Measurements from ENCODE around the gene ZC3HAV1L.
"Not testable (repeated sequence)": the region's sequence is repeated elsewhere in the genome, so short reads cannot be mapped to it uniquely, and the experiment has no call there.

ZC3HAV1L gene

GRCh38 chr7:139054101-139054500 is 18.3 kb upstream of the ZC3HAV1L start:
- no peak for DNase-seq (ENCODE audit: low spot score)

GRCh38 chr7:139051655-139052054 is 15.8 kb upstream of the ZC3HAV1L start:
- no peak for DNase-seq (ENCODE audit: low spot score)

- DNase-seq (ENCODE audit: low spot score), result no peak
Observed at GRCh38 chr7:139049936-139050335, 14.1 kb upstream of the ZC3HAV1L start.

DNA sequence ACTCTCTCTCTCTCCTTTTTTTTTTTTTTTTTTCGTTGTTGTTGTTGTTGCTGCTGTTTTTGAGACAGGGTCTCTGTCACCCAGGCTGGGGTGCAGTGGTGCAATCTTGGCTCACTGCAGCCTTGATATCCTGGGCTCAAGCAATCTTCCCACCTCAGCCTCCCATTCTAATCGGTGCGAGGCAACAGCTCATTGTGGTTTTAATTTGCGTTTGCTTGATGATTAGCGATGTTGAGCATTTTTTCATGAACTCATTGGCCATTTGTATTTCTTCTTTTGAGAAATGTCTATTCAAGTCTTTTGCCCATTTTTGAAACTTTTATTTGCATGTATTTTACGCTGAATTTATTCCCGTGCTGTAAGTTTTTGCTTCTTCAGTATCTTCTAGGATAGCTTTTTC is 13.3 kb upstream of the ZC3HAV1L start:
- no peak for DNase-seq (ENCODE audit: low spot score)

DNA sequence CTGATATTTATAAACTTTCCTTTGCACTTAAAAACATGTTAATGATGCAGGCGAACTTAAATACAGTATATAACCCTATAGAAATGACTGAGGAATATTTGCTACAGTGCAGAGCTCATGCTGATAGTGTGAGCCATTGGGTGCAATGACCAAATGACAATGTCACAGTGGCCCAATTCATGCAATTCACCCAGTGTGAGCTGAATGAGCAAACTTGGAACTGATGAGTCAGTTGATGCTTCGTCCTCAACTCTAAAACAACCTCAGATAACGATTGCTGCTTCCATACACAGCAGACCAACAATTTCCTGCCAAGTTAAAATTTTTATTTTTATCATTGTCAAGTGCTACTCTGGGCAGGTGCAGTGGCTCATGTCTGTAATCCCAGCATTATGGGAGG is 12.1 kb upstream of the ZC3HAV1L start:
- no peak for DNase-seq (ENCODE audit: low spot score)

DNA sequence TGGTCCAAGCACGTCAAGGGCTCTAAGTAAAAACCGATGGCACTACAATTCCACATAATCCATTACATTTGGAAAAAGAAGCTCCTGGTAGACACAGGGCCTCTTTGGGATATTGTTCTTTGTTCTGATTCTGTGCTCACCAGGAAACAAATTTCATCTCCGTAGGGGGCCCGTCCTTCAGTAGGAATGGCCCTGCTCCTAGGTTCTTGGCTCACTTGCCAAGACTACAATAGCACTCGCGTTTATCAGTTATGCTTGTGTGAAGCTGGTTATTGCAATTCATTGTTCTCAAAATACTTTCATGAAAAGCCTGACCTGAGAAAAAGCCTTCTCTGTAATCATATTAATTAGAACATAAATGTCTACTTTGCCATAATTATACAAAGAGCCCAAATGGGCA is 10.3 kb upstream of the ZC3HAV1L start:
- DNase-seq (ENCODE audit: low spot score), result no peak

- DNase-seq (ENCODE audit: low spot score), result no peak
Observed at GRCh38 chr7:139044813-139045794, 9.3 kb upstream of the ZC3HAV1L start.

- no peak for DNase-seq (ENCODE audit: low spot score)
Observed at GRCh38 chr7:139043823-139044812, 8.3 kb upstream of the ZC3HAV1L start.

DNA sequence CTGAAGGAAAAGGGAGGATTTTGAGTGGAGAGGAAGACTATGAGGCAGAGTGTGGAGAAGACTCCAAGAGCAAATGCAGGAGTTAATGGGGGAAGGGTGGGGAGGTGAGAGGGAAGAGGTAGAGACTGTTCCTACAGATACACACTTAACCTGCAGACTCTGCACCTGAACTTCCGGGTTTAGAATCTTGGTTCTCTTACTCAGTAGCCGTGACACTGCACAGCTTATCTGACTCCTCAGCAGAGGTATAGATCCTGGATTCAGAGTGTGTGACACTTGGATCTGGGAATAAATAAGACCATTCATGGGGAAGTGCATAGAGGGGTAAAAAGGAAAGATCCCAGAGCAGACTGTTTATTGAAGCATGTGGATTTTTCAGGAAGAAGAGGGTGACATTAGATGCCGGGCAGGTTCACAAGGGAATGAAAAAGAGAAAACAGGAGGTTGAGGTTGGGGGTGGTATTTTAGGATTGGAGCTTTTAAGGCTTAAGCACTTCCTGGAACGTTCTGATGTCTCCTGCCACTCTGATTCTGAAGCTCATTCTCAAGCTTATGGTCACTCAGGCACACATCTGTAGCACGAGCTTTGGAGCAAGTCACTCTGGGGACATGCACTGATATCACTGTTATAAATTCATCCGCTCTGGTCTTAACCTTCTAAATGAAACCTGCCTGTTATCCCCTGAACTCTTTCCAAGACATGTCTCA is 5.7 kb upstream of the ZC3HAV1L start:
- DNase-seq (ENCODE audit: low spot score), result no peak

GRCh38 chr7:139038691-139039090 is 2.8 kb upstream of the ZC3HAV1L start:
- no peak for DNase-seq (ENCODE audit: low spot score)

DNA sequence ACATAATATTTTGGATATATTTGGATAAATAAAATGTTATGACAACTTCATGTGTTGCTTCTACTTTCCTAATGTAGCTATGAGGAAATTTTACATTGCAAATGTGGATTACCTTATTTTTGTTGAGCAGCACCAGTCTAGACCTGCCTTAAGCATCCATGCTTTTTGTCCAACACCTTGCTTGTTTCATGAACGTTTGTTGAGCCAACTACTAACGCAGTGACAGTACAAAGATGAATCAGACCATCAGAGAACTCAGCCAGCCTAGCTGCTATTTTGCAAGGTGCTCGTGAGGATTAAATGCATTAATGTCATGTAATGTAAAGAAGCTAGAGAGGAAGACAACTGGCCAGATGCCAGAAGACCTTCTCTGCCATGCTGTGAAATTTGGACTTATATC is 1.1 kb upstream of the ZC3HAV1L start:
- DNase-seq (ENCODE audit: low spot score), result no peak

DNA sequence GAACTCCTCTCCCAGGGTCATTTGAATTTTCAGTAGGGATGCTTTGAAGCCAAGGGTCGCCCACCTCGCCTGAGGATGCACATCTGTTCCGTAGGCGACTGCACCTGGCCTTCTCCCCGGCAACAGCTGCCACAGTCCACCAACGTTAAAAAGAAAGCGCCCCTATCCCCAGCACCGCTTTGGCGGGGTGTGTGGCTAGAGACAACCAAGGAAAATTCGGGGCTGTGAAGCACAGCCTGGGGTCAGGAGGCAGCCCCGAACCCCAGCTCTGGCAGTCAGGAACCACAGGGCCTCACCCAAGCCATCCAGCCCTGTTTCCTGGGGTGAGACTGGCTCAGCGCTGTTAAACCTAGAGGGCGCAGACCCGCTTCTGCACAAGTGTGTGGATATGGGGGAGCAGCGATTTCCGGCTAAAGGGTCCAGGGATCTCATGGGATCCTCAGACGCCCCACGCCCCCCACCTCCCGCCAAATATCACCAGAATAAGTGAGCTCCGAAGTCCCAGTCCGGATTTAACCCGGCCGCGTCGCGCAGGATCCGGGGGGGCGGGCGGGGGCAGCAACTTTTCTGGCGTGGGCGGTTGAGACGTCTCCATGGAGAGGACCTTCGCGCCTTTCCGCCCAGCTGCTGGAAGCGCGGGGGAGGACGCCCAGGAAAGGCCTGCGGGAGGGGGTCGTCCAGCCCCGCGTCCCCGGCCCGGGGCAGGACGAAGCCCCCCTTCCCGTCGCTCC is 822 bp downstream of the ZC3HAV1L start:
- DNase-seq (ENCODE audit: low spot score), result no peak

GRCh38 chr7:139034336-139034735 is 1.5 kb downstream of the ZC3HAV1L start:
- no peak for DNase-seq (ENCODE audit: low spot score)

DNA sequence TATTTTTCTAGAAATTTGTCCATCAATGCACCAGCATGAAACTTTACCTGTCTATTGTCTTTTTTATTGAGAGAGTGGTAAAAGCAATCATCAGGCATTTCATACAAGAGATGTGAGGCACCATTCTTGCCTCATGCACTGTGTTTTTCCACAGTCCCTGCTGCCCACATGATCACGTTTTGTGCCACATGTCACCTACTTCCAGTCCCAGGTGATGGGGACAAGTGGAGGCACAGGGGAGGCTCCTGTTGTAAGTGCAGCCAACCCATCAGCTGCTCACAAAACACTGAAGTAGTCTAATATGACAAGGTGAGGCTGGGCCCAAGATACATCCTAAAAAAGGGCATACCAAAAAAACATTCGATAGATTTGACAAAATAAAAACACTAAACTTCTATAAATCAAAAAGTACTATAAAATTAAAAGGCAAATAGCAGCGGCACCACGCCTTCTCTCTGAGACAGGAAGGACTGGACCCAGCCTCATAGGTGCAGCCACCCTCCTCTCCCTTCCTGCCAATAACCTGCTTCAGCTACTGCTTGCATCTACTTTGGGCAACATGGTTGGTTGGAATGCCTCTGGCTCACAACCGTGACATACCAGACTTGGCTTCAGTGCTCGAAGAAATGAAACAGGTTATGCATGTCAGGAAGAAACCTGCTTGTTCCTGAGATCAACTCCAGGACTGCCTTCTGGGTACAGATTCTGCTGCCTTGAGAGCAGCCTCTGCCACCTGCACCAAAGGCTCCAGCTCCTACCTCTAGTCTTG is 2.3 kb downstream of the ZC3HAV1L start:
- DNase-seq (ENCODE audit: low spot score), result no peak

- DNase-seq (ENCODE audit: low spot score), result no peak
Observed at GRCh38 chr7:139032473-139032872, 3.4 kb downstream of the ZC3HAV1L start.

DNA sequence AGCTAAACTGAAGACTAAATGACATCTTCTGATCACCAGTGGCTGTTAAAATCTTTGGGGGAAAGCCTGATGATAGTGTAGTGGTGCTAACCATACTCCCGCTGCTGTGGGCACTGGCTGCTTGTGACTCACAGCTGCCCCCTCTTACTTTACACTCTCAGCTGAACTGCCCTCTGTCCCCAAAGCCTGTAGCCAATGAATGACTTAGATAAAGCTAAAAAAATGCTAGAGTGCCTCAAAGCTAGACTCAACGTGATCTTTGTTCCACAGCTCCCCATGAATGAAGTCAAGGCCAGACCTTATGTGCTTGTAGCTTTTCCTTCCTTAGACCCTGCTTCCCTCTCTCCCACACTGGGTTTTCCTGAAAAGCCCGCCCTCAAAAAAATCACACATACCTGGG is 6.5 kb downstream of the ZC3HAV1L start:
- no peak for DNase-seq (ENCODE audit: low spot score)

DNA sequence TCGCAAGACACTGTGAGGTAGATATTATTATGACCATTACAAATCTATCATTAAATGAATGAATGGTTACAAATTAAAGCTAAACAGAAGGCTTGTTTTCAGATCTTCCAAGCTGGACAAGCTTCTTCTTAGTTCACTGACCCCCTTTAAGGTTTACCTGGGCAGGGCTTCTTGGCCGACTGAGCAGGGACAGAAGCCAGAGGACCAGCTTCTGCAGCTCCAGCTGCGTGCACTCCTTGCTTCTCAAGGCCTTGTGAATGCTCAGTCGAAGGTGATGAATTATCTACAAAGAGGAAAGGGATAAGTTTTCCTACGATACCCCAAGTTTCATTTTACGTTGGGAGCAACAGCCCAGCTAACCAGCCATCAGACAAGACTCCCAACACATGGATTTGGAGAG is 9.3 kb downstream of the ZC3HAV1L start:
- DNase-seq (ENCODE audit: low spot score), result no peak

DNA sequence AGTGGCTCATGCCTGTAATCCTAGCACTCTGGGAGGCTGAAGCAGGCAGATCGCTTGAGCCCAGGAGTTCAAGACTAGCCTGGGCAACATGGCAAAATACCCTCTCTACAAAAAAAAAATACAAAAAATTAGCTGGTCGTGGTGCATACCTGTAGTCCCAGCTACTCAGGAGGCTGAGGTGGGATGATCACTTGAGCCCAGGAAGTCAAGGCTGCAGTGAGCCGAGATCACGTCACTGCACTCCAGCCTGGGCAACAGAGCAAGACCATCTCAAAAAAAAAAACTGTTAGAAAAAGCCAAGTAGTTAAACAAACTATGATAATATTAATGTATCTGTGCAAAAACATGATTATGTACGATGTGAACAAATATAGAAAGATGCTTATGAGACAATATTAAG is 10.0 kb downstream of the ZC3HAV1L start:
- DNase-seq (ENCODE audit: low spot score), result not testable (repeated sequence)

GRCh38 chr7:139023076-139023475 is 12.8 kb downstream of the ZC3HAV1L start:
- no peak for DNase-seq (ENCODE audit: low spot score)

DNA sequence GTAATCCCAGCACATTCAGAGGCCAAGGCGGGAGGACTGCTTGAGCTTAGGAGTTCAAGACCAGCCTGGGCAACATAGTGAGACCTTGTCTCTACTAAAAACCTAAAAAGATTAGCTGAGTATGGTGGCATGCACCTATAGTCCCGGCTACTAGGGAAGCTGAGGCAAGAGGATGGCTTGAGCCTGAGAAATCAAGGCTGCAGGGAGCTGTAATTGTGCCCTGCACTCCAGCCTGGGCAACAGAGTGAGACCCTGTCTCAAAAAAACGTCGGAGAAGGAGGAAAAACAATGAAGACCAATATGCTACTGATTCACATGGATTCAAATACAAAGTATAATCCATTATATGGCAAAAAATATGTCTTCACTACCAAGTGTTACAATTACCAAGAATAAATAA is 13.6 kb downstream of the ZC3HAV1L start:
- DNase-seq (ENCODE audit: low spot score), result no peak

GRCh38 chr7:139018910-139019309 is 16.9 kb downstream of the ZC3HAV1L start:
- DNase-seq (ENCODE audit: low spot score), result no peak
